Naive thymus-derived CD4-positive, alpha-beta T cell (primary cell): Measurements from ENCODE around the gene GSDMA. TPM values are rescaled to one million over a fixed set of nuclear protein-coding genes. Genes with fewer than 3 reads are reported as not detected.

Experiments
- ATAC-seq: fragments of 150-1000 bp; cut with Tn5 transposase; 2 replicates; pipeline ENCODE4 v1.10.0; 2021; ENCODE audit warnings: mild to moderate bottlenecking, moderate library complexity
- CTCF ChIA-PET: fragments of 350-600 bp; sonication (Branson Sonifier 250); formaldehyde crosslinking; loops from one replicate; lab custom pipeline; 2021; ENCODE audit warnings: antibody characterized with exemption; lab: Charles Lee
- POLR2A ChIA-PET: fragments of 350-600 bp; sonication (Branson Sonifier 250); formaldehyde crosslinking; loops from one replicate; lab custom pipeline; 2021; ENCODE audit warnings: antibody characterized with exemption, inconsistent platforms; lab: Charles Lee
- DNase-seq, 9 donors: peaks; one replicate each; pipeline versions ENCODE4 v3.0.0 to v3.0.0-alpha.2; 2020 to 2022; ENCODE audit warnings: mixed read lengths in 1 of 9
- H3K27ac ChIP-seq: one replicate; pipeline ENCODE4 v1.7.0; 2013; ENCODE audit warnings: mild to moderate bottlenecking, low read depth, low read length, moderate library complexity
- H3K27me3 ChIP-seq, 2 donors: one replicate each; pipeline ENCODE4 v1.7.0; 2013; ENCODE audit warnings: low read length in 2 of 2, mild to moderate bottlenecking in 2 of 2, moderate library complexity in 2 of 2; ENCODE audit not compliant: control insufficient read depth in 2 of 2, insufficient read depth in 2 of 2
- H3K36me3 ChIP-seq, 3 experiments: 1 replicate in 2 of 3; 2 replicates in 1 of 3; pipeline ENCODE4 v1.7.0; 2013; ENCODE audit warnings: low read length in 3 of 3, mild to moderate bottlenecking in 3 of 3, moderate library complexity in 1 of 3; ENCODE audit not compliant: insufficient read depth in 3 of 3, control insufficient read depth in 2 of 3
- H3K4me1 ChIP-seq, 2 donors: one replicate each; pipeline ENCODE4 v1.7.0; 2013; ENCODE audit warnings: low read length in 2 of 2, mild to moderate bottlenecking in 2 of 2, moderate library complexity in 1 of 2; ENCODE audit not compliant: control insufficient read depth in 2 of 2, insufficient read depth in 2 of 2
- H3K4me3 ChIP-seq: 2 replicates; pipeline ENCODE4 v1.7.0; 2013; ENCODE audit warnings: mild to moderate bottlenecking, low read length
- H3K9me3 ChIP-seq, 3 experiments: 1 replicate in 2 of 3; 2 replicates in 1 of 3; pipeline ENCODE4 v1.7.0; 2013; ENCODE audit warnings: low read length in 3 of 3; ENCODE audit not compliant: control insufficient read depth in 2 of 3
- H3K27ac Mint-ChIP-seq, 9 donors: one replicate each; pipeline ENCODE4 v1.8.0; 2020 to 2022; ENCODE audit warnings: mixed read lengths in 9 of 9, mild to moderate bottlenecking in 8 of 9, moderate library complexity in 5 of 9, inconsistent platforms in 2 of 9
- H3K27me3 Mint-ChIP-seq, 5 donors: one replicate each; pipeline ENCODE4 v1.8.0; 2021 to 2022; ENCODE audit warnings: mixed read lengths in 5 of 5, mild to moderate bottlenecking in 1 of 5
- H3K36me3 Mint-ChIP-seq, 5 donors: one replicate each; pipeline ENCODE4 v1.8.0; 2020 to 2022; ENCODE audit warnings: mixed read lengths in 5 of 5, mild to moderate bottlenecking in 3 of 5, inconsistent platforms in 1 of 5
- H3K4me1 Mint-ChIP-seq, 7 donors: one replicate each; pipeline ENCODE4 v1.8.0; 2020 to 2022; ENCODE audit warnings: mixed read lengths in 7 of 7, mild to moderate bottlenecking in 3 of 7, inconsistent platforms in 1 of 7
- H3K4me3 Mint-ChIP-seq, 10 donors: one replicate each; pipeline ENCODE4 v1.8.0; 2020 to 2022; ENCODE audit warnings: mild to moderate bottlenecking in 10 of 10, mixed read lengths in 10 of 10, moderate library complexity in 6 of 10, inconsistent platforms in 2 of 10
- H3K9me3 Mint-ChIP-seq, 11 donors: one replicate each; pipeline ENCODE4 v1.8.0; 2020 to 2022; ENCODE audit warnings: mixed read lengths in 11 of 11, mild to moderate bottlenecking in 4 of 11, inconsistent platforms in 1 of 11, moderate library complexity in 1 of 11
- intact Hi-C, 2 donors: fragments of 100-400 bp; cut with micrococcal nuclease; formaldehyde crosslinking; loops; one replicate each; pipeline ENCODE4 v1.15.1; 2023
- polyA plus RNA-seq, 2 donors: library from polyadenylated mRNA; unstranded; fragments of 300-500 nt; fragmentation: Illumina TruSeq; gene quantifications; one replicate each; pipeline ENCODE4 v1.2.3, GENCODE V29; 2021
- total RNA-seq, 6 experiments: library from RNA in 5 of 6; stranded (reverse) in 5 of 6; gene quantifications; 1 replicate in 5 of 6; 2 replicates in 1 of 6; pipeline ENCODE4 v1.2.3 and lab custom pipeline; 2021 to 2026

Gene GSDMA
- total and polyA plus RNA-seq, 7 experiments from 2014 or later, result 0.22 to 2.4 (median 0.69) TPM; not detected in 2

GRCh38 chr17:39971076-39971603, 8.3 kb downstream of the GSDMA start:
- Mint-ChIP-seq H3K9me3 (no peaks in the 10 kb centered on the region), H3K4me1 (peaks cover 0 to 7% (median 1%) of the 10 kb centered on the region in 7 donors), H3K27ac (no peak overlapping the region), H3K27me3 (peaks cover 0 to 39% (median 7%) of the 10 kb centered on the region in 5 donors), H3K36me3 (peaks cover 0 to 11% (median 0%) of the 10 kb centered on the region in 5 donors), H3K4me3 (no peak overlapping the region)
- Histone ChIP-seq H3K9me3 (no peaks in the 10 kb centered on the region), H3K4me3 (no peak overlapping the region), H3K27me3 (no peaks in the 10 kb centered on the region), H3K27ac (no peak overlapping the region), H3K4me1 (no peaks in the 10 kb centered on the region), H3K36me3 (no peaks in the 10 kb centered on the region)
- ChIA-PET CTCF (no interaction called here), POLR2A (interaction anchor here (0.6 to 0.7 kb wide), 2 partner anchors 12 to 262 kb away, joined by 3 read pairs; no protein-coding TSS in a partner anchor)
- DNase-seq (no peak), ATAC-seq (no peak)
- intact Hi-C loops, result no loop called here

GRCh38 chr17:39972271-39972670, 9.5 kb downstream of the GSDMA start:
- ATAC-seq, result peak; percentile 57

GRCh38 chr17:39973496-39973895, 10.7 kb downstream of the GSDMA start:
- Histone ChIP-seq H3K9me3 (no peaks in the 10 kb centered on the region), H3K36me3 (no peaks in the 10 kb centered on the region), H3K4me1 (no peaks in the 10 kb centered on the region), H3K4me3 (no peak overlapping the region), H3K27ac (no peak overlapping the region), H3K27me3 (no peaks in the 10 kb centered on the region)
- H3K27me3 Mint-ChIP-seq, result peaks cover 0 to 41% (median 7%) of the 10 kb centered on the region in 5 donors
- no peaks in the 10 kb centered on the region for H3K9me3 Mint-ChIP-seq
- intact Hi-C loops, result no loop called here
- H3K36me3 Mint-ChIP-seq, result peaks cover 0 to 7% (median 0%) of the 10 kb centered on the region in 5 donors
- H3K4me1 Mint-ChIP-seq, result no peaks in the 10 kb centered on the region
- peak overlapping the region in 1 of 9 donors; percentile 26 for H3K27ac Mint-ChIP-seq
- DNase-seq (no peak), ATAC-seq (no peak)
- no peak overlapping the region for H3K4me3 Mint-ChIP-seq
- CTCF ChIA-PET, result no interaction called here
- POLR2A ChIA-PET, result no interaction called here

More at GRCh38 chr17:39972271-39972670, 9.5 kb downstream of the GSDMA start:
- Mint-ChIP-seq H3K4me3 (no peak overlapping the region), H3K27me3 (peaks cover 0 to 39% (median 7%) of the 10 kb centered on the region in 5 donors), H3K4me1 (peaks cover 0 to 2% (median under 1%) of the 10 kb centered on the region in 7 donors), H3K27ac (no peak overlapping the region), H3K36me3 (peaks cover 0 to 8% (median 0%) of the 10 kb centered on the region in 5 donors), H3K9me3 (no peaks in the 10 kb centered on the region)
- H3K9me3 ChIP-seq, result no peaks in the 10 kb centered on the region
- no peaks in the 10 kb centered on the region for H3K4me1 ChIP-seq
- H3K27ac ChIP-seq, result no peak overlapping the region
- H3K27me3 ChIP-seq, result no peaks in the 10 kb centered on the region
- ChIA-PET CTCF (no interaction called here), POLR2A (interaction anchor here (0.6 kb wide), 1 partner anchor 166 kb away, joined by 3 read pairs; no protein-coding TSS in a partner anchor)
- no peak for DNase-seq
- H3K4me3 ChIP-seq, result no peak overlapping the region
- no peaks in the 10 kb centered on the region for H3K36me3 ChIP-seq
- intact Hi-C loops, result no loop called here

- DNase-seq, result no peak
Observed at GRCh38 chr17:39974433-39974832, 11.6 kb downstream of the GSDMA start.

GRCh38 chr17:39975801-39976200, 13.0 kb downstream of the GSDMA start:
- DNase-seq, result no peak
- Histone ChIP-seq H3K36me3 (peaks cover 0 to 1% (median 0%) of the 10 kb centered on the region in 3 experiments), H3K27ac (no peak overlapping the region), H3K27me3 (no peaks in the 10 kb centered on the region), H3K4me3 (no peak overlapping the region), H3K9me3 (no peaks in the 10 kb centered on the region), H3K4me1 (peaks cover 0 to 8% of the 10 kb centered on the region in 2 donors)
- peaks cover 0 to 1% (median 0%) of the 10 kb centered on the region in 11 donors for H3K9me3 Mint-ChIP-seq
- peaks cover 0 to 34% (median 7%) of the 10 kb centered on the region in 5 donors for H3K27me3 Mint-ChIP-seq
- ChIA-PET POLR2A (interaction anchor here (0.6 to 0.7 kb wide), 2 partner anchors 29 to 1737 kb away, joined by 3 to 5 read pairs; no protein-coding TSS in a partner anchor), CTCF (interaction anchor here (0.6 kb wide), 1 partner anchor 23 kb away, joined by 3 read pairs; no protein-coding TSS in a partner anchor)
- no peaks in the 10 kb centered on the region for H3K36me3 Mint-ChIP-seq
- ATAC-seq, result no peak
- intact Hi-C loops, result no loop called here
- peaks cover 8 to 16% (median 13%) of the 10 kb centered on the region in 7 donors for H3K4me1 Mint-ChIP-seq
- no peak overlapping the region for H3K27ac Mint-ChIP-seq
- no peak overlapping the region for H3K4me3 Mint-ChIP-seq

More at GRCh38 chr17:39974433-39974832, 11.6 kb downstream of the GSDMA start:
- H3K9me3 Mint-ChIP-seq, result no peaks in the 10 kb centered on the region
- H3K27ac Mint-ChIP-seq, result no peak overlapping the region
- Histone ChIP-seq H3K4me3 (no peak overlapping the region), H3K36me3 (no peaks in the 10 kb centered on the region), H3K4me1 (peaks cover 0 to 2% of the 10 kb centered on the region in 2 donors), H3K27me3 (no peaks in the 10 kb centered on the region), H3K9me3 (no peaks in the 10 kb centered on the region), H3K27ac (no peak overlapping the region)
- CTCF ChIA-PET, result no interaction called here
- POLR2A ChIA-PET, result no interaction called here
- peaks cover 2 to 5% (median 3%) of the 10 kb centered on the region in 7 donors for H3K4me1 Mint-ChIP-seq
- no peak for ATAC-seq
- H3K4me3 Mint-ChIP-seq, result no peak overlapping the region
- intact Hi-C loops, result no loop called here
- H3K36me3 Mint-ChIP-seq, result peaks cover 0 to 7% (median 0%) of the 10 kb centered on the region in 5 donors
- H3K27me3 Mint-ChIP-seq, result peaks cover 0 to 42% (median 7%) of the 10 kb centered on the region in 5 donors

GRCh38 chr17:39979016-39979670, 16.3 kb downstream of the GSDMA start:
- Mint-ChIP-seq H3K27me3 (peaks cover 0 to 14% (median 2%) of the 10 kb centered on the region in 5 donors), H3K36me3 (peaks cover 0 to 4% (median 0%) of the 10 kb centered on the region in 5 donors), H3K27ac (peak overlapping the region in 3 of 9 donors; percentile 38 to 90 (median 41)), H3K9me3 (peaks cover 0 to 1% (median 0%) of the 10 kb centered on the region in 11 donors), H3K4me1 (peaks cover 22 to 41% (median 39%) of the 10 kb centered on the region in 7 donors), H3K4me3 (peak overlapping the region in 9 of 10 donors; percentile 19 to 97 (median 92))
- DNase-seq (no peak), ATAC-seq (no peak)
- no peak overlapping the region for H3K4me3 ChIP-seq
- H3K9me3 ChIP-seq, result no peaks in the 10 kb centered on the region
- POLR2A ChIA-PET, result interaction anchor here (1.6 to 2.9 kb wide), 4 partner anchors 17 to 53 kb away, joined by 4 to 21 read pairs (median 12); partner anchors contain the start of gene GSDMA
- no peak overlapping the region for H3K27ac ChIP-seq
- intact Hi-C loops, result no loop called here
- peaks cover 17 to 23% of the 10 kb centered on the region in 2 donors for H3K4me1 ChIP-seq
- CTCF ChIA-PET, result interaction anchor here (1.0 to 4.6 kb wide), 4 partner anchors 23 to 134 kb away, joined by 4 to 41 read pairs (median 16); partner anchors contain the start of genes LRRC3C and ORMDL3
- no peaks in the 10 kb centered on the region for H3K27me3 ChIP-seq
- H3K36me3 ChIP-seq, result peaks cover 0 to 7% (median 0%) of the 10 kb centered on the region in 3 experiments
